Superior temporal gyrus (tissue), 1 donor: ENCODE data around the gene LLPH.

Experiments
- DNase-seq: peaks from one replicate; pipeline ENCODE4 v3.0.0-alpha.2; 2016; ENCODE audit errors: extremely low spot score

Gene LLPH

GRCh38 chr12:66090157-66090556, 40.4 kb downstream of the LLPH start:
- DNase-seq = no peak

- peak; percentile 84 for DNase-seq
Measured at GRCh38 chr12:66087365-66087943, 43.1 kb downstream of the LLPH start.

- no peak for DNase-seq
Measured at GRCh38 chr12:66085998-66086397, 44.6 kb downstream of the LLPH start.

- DNase-seq = no peak
Measured at GRCh38 chr12:66085213-66085612, 45.3 kb downstream of the LLPH start.

GRCh38 chr12:66083766-66084165, 46.8 kb downstream of the LLPH start:
- no peak for DNase-seq

GRCh38 chr12:66082744-66083143, 47.8 kb downstream of the LLPH start:
- no peak for DNase-seq

GRCh38 chr12:66080791-66081190, 49.8 kb downstream of the LLPH start:
- no peak for DNase-seq

- no peak for DNase-seq
Measured at GRCh38 chr12:66077542-66077941, 53.0 kb downstream of the LLPH start.

- DNase-seq = no peak
Measured at GRCh38 chr12:66074561-66074960, 56.0 kb downstream of the LLPH start.

- no peak for DNase-seq
Measured at GRCh38 chr12:66072566-66072965, 58.0 kb downstream of the LLPH start.

- DNase-seq = no peak
Measured at GRCh38 chr12:66072135-66072534, 58.4 kb downstream of the LLPH start.

GRCh38 chr12:66071549-66071948, 59.0 kb downstream of the LLPH start:
- no peak for DNase-seq

- no peak for DNase-seq
Measured at GRCh38 chr12:66070378-66071120, 60.0 kb downstream of the LLPH start.

GRCh38 chr12:66066929-66067523, 63.5 kb downstream of the LLPH start:
- no peak for DNase-seq
